ENCODE results near the gene KIF12. TPM values are rescaled to one million over a fixed set of nuclear protein-coding genes. Genes with fewer than 3 reads are reported as not detected.

The KIF12 gene
- total and polyA plus RNA-seq, 2 donors (not counting 1 experiment from before 2014, with no cell fraction given), result not detected

DNA sequence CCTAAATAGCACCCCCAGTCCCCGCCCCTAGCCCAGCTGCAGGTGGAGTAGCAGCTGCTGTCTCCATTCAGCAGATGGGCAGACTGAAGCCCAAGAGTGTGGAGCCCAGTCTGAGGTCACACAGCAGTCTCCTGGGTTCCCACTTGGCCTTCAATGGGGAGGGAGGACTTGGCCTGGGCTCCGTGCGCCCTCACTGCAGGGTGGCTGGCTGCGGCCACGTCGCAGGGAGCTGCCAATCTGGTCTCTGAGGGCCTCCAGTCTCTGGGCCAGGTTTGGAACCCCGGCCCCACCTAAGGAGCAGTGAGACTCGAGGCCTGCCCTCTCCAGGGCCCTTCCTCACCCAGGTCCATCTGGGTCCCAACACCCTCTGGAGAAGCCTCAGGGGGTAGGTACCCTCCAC, 7.4 kb downstream of the KIF12 start:
- Histone ChIP-seq H3K4me1 (ENCODE audit: control insufficient read depth in 2 of 2, insufficient read depth in 2 of 2, low read length in 2 of 2) (no peaks in the 10 kb centered on the region), H3K4me3 (ENCODE audit: control extremely low read depth in 1 of 5, extremely low read depth in 1 of 5, insufficient read depth in 1 of 5, low read depth in 2 of 5, low read length in 4 of 5) (no peak overlapping the region), H3K9me3 (ENCODE audit: control extremely low read depth in 1 of 3, control insufficient read depth in 2 of 3, insufficient read depth in 1 of 3, low read length in 2 of 3) (no peaks in the 10 kb centered on the region), H2AFZ (ENCODE audit: insufficient read depth, low read depth, low read length, poor library complexity, severe bottlenecking) (no peak overlapping the region), H4K20me1 (ENCODE audit: control insufficient read depth, insufficient read depth, low read length, poor library complexity, severe bottlenecking) (no peaks in the 10 kb centered on the region), H3K36me3 (replicated peaks in 1 of 2; ENCODE audit: control extremely low read depth in 1 of 2, control insufficient read depth in 1 of 2, extremely low read depth in 1 of 2, insufficient read depth in 2 of 2, low read length in 1 of 2) (no peaks in the 10 kb centered on the region), H3K4me2 (replicated peaks; ENCODE audit: low read depth, low read length, poor library complexity, severe bottlenecking) (no peak overlapping the region), H3K27ac (ENCODE audit: low read length in 2 of 2) (no peak overlapping the region), H3K79me2 (ENCODE audit: control insufficient read depth, insufficient read depth, low read length) (no peaks in the 10 kb centered on the region), H3K9ac (ENCODE audit: low read length) (no peak overlapping the region), H3K27me3 (replicated peaks in 1 of 4; ENCODE audit: control extremely low read depth in 1 of 4, control insufficient read depth in 3 of 4, insufficient read depth in 4 of 4, low read length in 3 of 4) (peaks cover 0 to 12% (median 0%) of the 10 kb centered on the region in 4 experiments)
- no peak for ATAC-seq (ENCODE audit: low read depth)
- POLR2A ChIA-PET, result no interaction called here
- CTCF ChIA-PET, result interaction anchor here (1.1 kb wide), 1 partner anchor 9 kb away, joined by 3 read pairs; no protein-coding TSS in a partner anchor
- Mint-ChIP-seq H3K4me3 (no peak overlapping the region), H3K9me3 (ENCODE audit: insufficient read depth) (no peaks in the 10 kb centered on the region), H3K4me1 (peaks cover 1% of the 10 kb centered on the region), H3K27ac (no peak overlapping the region), H3K27me3 (peaks cover 26% of the 10 kb centered on the region)
- intact Hi-C loops (cut with micrococcal nuclease), result no loop called here
- no peak for DNase-seq
- TF ChIP-seq EZH2 (IDR thresholded peaks at IDR 0.05; ENCODE audit: borderline replicate concordance, insufficient read depth, low read depth, low read length, poor library complexity, severe bottlenecking), result no peak
- TF ChIP-seq, protein P1, sequence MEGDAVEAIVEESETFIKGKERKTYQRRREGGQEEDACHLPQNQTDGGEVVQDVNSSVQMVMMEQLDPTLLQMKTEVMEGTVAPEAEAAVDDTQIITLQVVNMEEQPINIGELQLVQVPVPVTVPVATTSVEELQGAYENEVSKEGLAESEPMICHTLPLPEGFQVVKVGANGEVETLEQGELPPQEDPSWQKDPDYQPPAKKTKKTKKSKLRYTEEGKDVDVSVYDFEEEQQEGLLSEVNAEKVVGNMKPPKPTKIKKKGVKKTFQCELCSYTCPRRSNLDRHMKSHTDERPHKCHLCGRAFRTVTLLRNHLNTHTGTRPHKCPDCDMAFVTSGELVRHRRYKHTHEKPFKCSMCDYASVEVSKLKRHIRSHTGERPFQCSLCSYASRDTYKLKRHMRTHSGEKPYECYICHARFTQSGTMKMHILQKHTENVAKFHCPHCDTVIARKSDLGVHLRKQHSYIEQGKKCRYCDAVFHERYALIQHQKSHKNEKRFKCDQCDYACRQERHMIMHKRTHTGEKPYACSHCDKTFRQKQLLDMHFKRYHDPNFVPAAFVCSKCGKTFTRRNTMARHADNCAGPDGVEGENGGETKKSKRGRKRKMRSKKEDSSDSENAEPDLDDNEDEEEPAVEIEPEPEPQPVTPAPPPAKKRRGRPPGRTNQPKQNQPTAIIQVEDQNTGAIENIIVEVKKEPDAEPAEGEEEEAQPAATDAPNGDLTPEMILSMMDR (IDR thresholded peaks at IDR 0.05), result no peak
- 92% methylated on average over 8 of the region's 8 CpGs for WGBS (ENCODE audit: insufficient coverage)

DNA sequence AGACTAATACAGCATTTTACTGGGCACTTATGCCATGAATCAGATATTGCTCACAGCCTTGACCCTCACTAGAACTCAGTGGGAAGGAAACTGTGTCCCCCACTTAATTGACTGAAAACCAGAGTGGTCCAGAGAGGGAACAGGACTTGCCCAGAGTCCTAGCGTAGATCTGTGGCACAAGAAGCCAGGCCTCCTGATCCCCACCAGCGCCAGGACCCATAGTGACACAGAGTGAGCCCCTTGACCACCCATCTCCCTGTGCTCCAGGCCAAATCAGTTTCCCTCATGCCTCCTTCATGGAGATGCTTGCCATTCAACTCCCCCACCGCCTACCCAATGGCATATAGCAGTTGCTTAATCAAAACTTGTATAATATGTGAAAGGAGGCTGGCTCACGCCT, 8.3 kb downstream of the KIF12 start:
- 93% methylated on average over 2 of the region's 4 CpGs for whole genome bisulfite sequencing (ENCODE audit: insufficient coverage)
- Histone ChIP-seq H3K4me2 (replicated peaks; ENCODE audit: low read depth, low read length, poor library complexity, severe bottlenecking) (no peak overlapping the region), H3K27ac (ENCODE audit: low read length in 2 of 2) (no peak overlapping the region), H3K4me1 (ENCODE audit: control insufficient read depth in 2 of 2, insufficient read depth in 2 of 2, low read length in 2 of 2) (no peaks in the 10 kb centered on the region), H3K9ac (ENCODE audit: low read length) (no peak overlapping the region), H4K20me1 (ENCODE audit: control insufficient read depth, insufficient read depth, low read length, poor library complexity, severe bottlenecking) (no peaks in the 10 kb centered on the region), H3K4me3 (ENCODE audit: control extremely low read depth in 1 of 5, extremely low read depth in 1 of 5, insufficient read depth in 1 of 5, low read depth in 2 of 5, low read length in 4 of 5) (no peak overlapping the region), H3K79me2 (ENCODE audit: control insufficient read depth, insufficient read depth, low read length) (no peaks in the 10 kb centered on the region), H3K27me3 (replicated peaks in 1 of 4; ENCODE audit: control extremely low read depth in 1 of 4, control insufficient read depth in 3 of 4, insufficient read depth in 4 of 4, low read length in 3 of 4) (peaks cover 0 to 7% (median 0%) of the 10 kb centered on the region in 4 experiments), H2AFZ (ENCODE audit: insufficient read depth, low read depth, low read length, poor library complexity, severe bottlenecking) (no peak overlapping the region), H3K9me3 (ENCODE audit: control extremely low read depth in 1 of 3, control insufficient read depth in 2 of 3, insufficient read depth in 1 of 3, low read length in 2 of 3) (no peaks in the 10 kb centered on the region), H3K36me3 (replicated peaks in 1 of 2; ENCODE audit: control extremely low read depth in 1 of 2, control insufficient read depth in 1 of 2, extremely low read depth in 1 of 2, insufficient read depth in 2 of 2, low read length in 1 of 2) (no peaks in the 10 kb centered on the region)
- Mint-ChIP-seq H3K27me3 (peaks cover 22% of the 10 kb centered on the region), H3K9me3 (ENCODE audit: insufficient read depth) (no peaks in the 10 kb centered on the region), H3K27ac (no peak overlapping the region), H3K4me3 (no peak overlapping the region), H3K4me1 (no peaks in the 10 kb centered on the region)
- ATAC-seq (ENCODE audit: low read depth) (no peak), DNase-seq (no peak)
- ChIA-PET CTCF (interaction anchor here (1.0 to 1.1 kb wide), 2 partner anchors 8 to 18 kb away, joined by 3 to 4 read pairs; no protein-coding TSS in a partner anchor), POLR2A (no interaction called here)
- no peak for TF ChIP-seq EZH2 (IDR thresholded peaks at IDR 0.05; ENCODE audit: borderline replicate concordance, insufficient read depth, low read depth, low read length, poor library complexity, severe bottlenecking)
- TF ChIP-seq, protein P1 (IDR thresholded peaks at IDR 0.05), result no peak
- intact Hi-C loops (cut with micrococcal nuclease), result no loop called here
